Neural cell (in vitro differentiated cells): ENCODE data around the gene PDCD7. TPM values are rescaled to one million over a fixed set of nuclear protein-coding genes. Genes with fewer than 3 reads are reported as not detected.

Experiments used
- H2AFZ ChIP-seq: fragments of 200-600, 300-800 bp; sonication (generic), shearing (Covaris generic); 2 replicates; pipeline ENCODE4 v1.6.0; 2014; ENCODE audit warnings: low read depth, mild to moderate bottlenecking, antibody characterized with exemption, low read length, moderate library complexity
- H3F3A ChIP-seq: fragments of 200-600 bp; shearing (Covaris generic); 2 replicates; pipeline ENCODE4 v1.6.1; 2016; ENCODE audit warnings: mild to moderate bottlenecking, moderate library complexity, mixed read lengths, antibody characterized with exemption, low read length; ENCODE audit not compliant: insufficient read depth, poor library complexity, severe bottlenecking
- H3K27ac ChIP-seq: fragments of 200-600, 300-800 bp; sonication (generic), shearing (Covaris generic); 2 replicates; pipeline ENCODE4 v1.5.1; 2014; ENCODE audit warnings: mild to moderate bottlenecking, low read length, moderate library complexity
- H3K27me3 ChIP-seq: fragments of 300-800, 200-600 bp; sonication (generic), shearing (Covaris generic); 2 replicates; pipeline ENCODE4 v1.6.0; 2014; ENCODE audit warnings: mild to moderate bottlenecking, low read depth, low read length, moderate library complexity; ENCODE audit not compliant: insufficient read depth
- H3K36me3 ChIP-seq: fragments of 300-800, 200-600 bp; sonication (generic), shearing (Covaris generic); 2 replicates; pipeline ENCODE4 v1.5.1; 2014; ENCODE audit warnings: mild to moderate bottlenecking, antibody characterized with exemption, low read length, moderate library complexity; ENCODE audit not compliant: insufficient read depth
- H3K4me2 ChIP-seq: fragments of 300-800, 200-600 bp; sonication (generic), shearing (Covaris generic); 2 replicates; pipeline ENCODE4 v1.6.0; 2014; ENCODE audit warnings: mild to moderate bottlenecking, low read length
- H3K4me3 ChIP-seq: fragments of 300-800, 200-600 bp; sonication (generic), shearing (Covaris generic); 2 replicates; pipeline ENCODE4 v1.5.1; 2014; ENCODE audit warnings: mild to moderate bottlenecking, low read length, moderate library complexity
- H3K79me2 ChIP-seq: fragments of 200-600 bp; shearing (Covaris generic); replicated peaks from 2 replicates; pipeline ENCODE4 v1.6.0; 2014; ENCODE audit warnings: mild to moderate bottlenecking, low read length, moderate library complexity; ENCODE audit not compliant: insufficient read depth
- H3K9ac ChIP-seq: fragments of 300-800, 200-600 bp; sonication (generic), shearing (Covaris generic); 2 replicates; pipeline ENCODE4 v1.6.1; 2016; ENCODE audit warnings: mild to moderate bottlenecking, low read length, mixed read lengths
- H3K9me2 ChIP-seq: fragments of 200-600 bp; shearing (Covaris generic); 2 replicates; pipeline ENCODE4 v1.6.1; 2016; ENCODE audit warnings: mild to moderate bottlenecking, low read length, mixed read lengths; ENCODE audit not compliant: insufficient read depth
- H3K9me3 ChIP-seq: fragments of 200-600, 300-800 bp; sonication (generic), shearing (Covaris generic); 2 replicates; pipeline ENCODE4 v1.6.1; 2016; ENCODE audit warnings: mild to moderate bottlenecking, mixed run types, low read length, moderate library complexity, mixed read lengths
- H4K20me1 ChIP-seq: fragments of 200-600 bp; shearing (Covaris generic); 2 replicates; pipeline ENCODE4 v1.6.1; 2016; ENCODE audit warnings: mild to moderate bottlenecking, mixed run types; ENCODE audit not compliant: insufficient read depth
- CTCF ChIP-seq: fragments of 450-650 bp; IDR thresholded peaks from 2 replicates; pipeline ENCODE4 v1.5.1; 2014; ENCODE audit warnings: antibody characterized with exemption, mild to moderate bottlenecking, moderate library complexity; ENCODE audit not compliant: poor library complexity, severe bottlenecking
- EP300 ChIP-seq: fragments of 450-650 bp; conservative IDR thresholded peaks from 2 replicates; pipeline ENCODE4 v1.6.1; 2014; ENCODE audit warnings: antibody characterized with exemption, mild to moderate bottlenecking, moderate library complexity; ENCODE audit not compliant: poor library complexity, severe bottlenecking
- EZH2 ChIP-seq: fragments of 200-600, 300-800 bp; shearing (Covaris generic), sonication (generic); IDR thresholded peaks from 2 replicates; pipeline ENCODE4 v1.6.1; 2014; ENCODE audit warnings: antibody characterized with exemption, low read length, borderline replicate concordance, mild to moderate bottlenecking; ENCODE audit not compliant: insufficient read depth, poor library complexity, severe bottlenecking
- MXI1 ChIP-seq: fragments of 450-650 bp; conservative IDR thresholded peaks from 2 replicates; pipeline ENCODE4 v1.6.1; 2014; ENCODE audit warnings: antibody characterized with exemption, mild to moderate bottlenecking; ENCODE audit not compliant: poor library complexity, severe bottlenecking
- POLR2AphosphoS5 ChIP-seq: IDR thresholded peaks from 2 replicates; pipeline ENCODE4 v1.6.1; 2012
- RAD21 ChIP-seq: fragments of 450-650 bp; conservative IDR thresholded peaks from 2 replicates; pipeline ENCODE4 v1.6.1; 2014; ENCODE audit warnings: antibody characterized with exemption, mild to moderate bottlenecking, moderate library complexity
- REST ChIP-seq: IDR thresholded peaks from 2 replicates; pipeline ENCODE4 v1.6.1; 2012; ENCODE audit warnings: borderline replicate concordance
- SMC3 ChIP-seq: fragments of 450-650 bp; conservative IDR thresholded peaks from 2 replicates; pipeline ENCODE4 v1.6.1; 2014; ENCODE audit warnings: antibody characterized with exemption, mild to moderate bottlenecking, moderate library complexity; ENCODE audit not compliant: poor library complexity
- TAF1 ChIP-seq: IDR thresholded peaks from 2 replicates; pipeline ENCODE4 v1.6.1; 2012; ENCODE audit warnings: low read depth
- polyA plus RNA-seq: library from polyadenylated mRNA; depleted of rRNA; stranded (reverse); fragments of >200 nt; gene quantifications from 2 replicates; pipeline ENCODE4 v1.2.3, GENCODE V29; 2014

Gene PDCD7
- polyA plus RNA-seq, 1 donor from 2014 or later = 46.8 TPM

GRCh38 chr15:65072617-65073016, 61.0 kb downstream of the PDCD7 start (continued):
- TF ChIP-seq CTCF (no peak), EP300 (no peak)

- Histone ChIP-seq H3K4me3 (no peak overlapping the region), H3K9ac (no peak overlapping the region), H4K20me1 (no peaks in the 10 kb centered on the region), H3K79me2 (no peaks in the 10 kb centered on the region), H3K27ac (no peak overlapping the region), H3K9me3 (no peaks in the 10 kb centered on the region), H2AFZ (no peak overlapping the region), H3K4me2 (no peak overlapping the region), H3K27me3 (peaks cover 15% of the 10 kb centered on the region), H3K36me3 (no peaks in the 10 kb centered on the region), H3K9me2 (no peaks in the 10 kb centered on the region), H3F3A (no peaks in the 10 kb centered on the region)
- no peak for TF ChIP-seq EZH2
- no peak for TF ChIP-seq SMC3
- no peak for TF ChIP-seq TAF1
- TF ChIP-seq MXI1 = no peak
- TF ChIP-seq RAD21 = no peak
- no peak for TF ChIP-seq POLR2AphosphoS5
- TF ChIP-seq REST = no peak
- no peak for TF ChIP-seq CTCF
- no peak for TF ChIP-seq EP300
Observed at GRCh38 chr15:65072027-65072426, 61.6 kb downstream of the PDCD7 start.

GRCh38 chr15:65071381-65071811, 62.2 kb downstream of the PDCD7 start:
- Histone ChIP-seq H3K27me3 (peaks cover 22% of the 10 kb centered on the region), H3K9ac (no peak overlapping the region), H4K20me1 (no peaks in the 10 kb centered on the region), H3K4me2 (no peak overlapping the region), H3K79me2 (no peaks in the 10 kb centered on the region), H2AFZ (no peak overlapping the region), H3K36me3 (no peaks in the 10 kb centered on the region), H3K9me2 (no peaks in the 10 kb centered on the region), H3F3A (no peaks in the 10 kb centered on the region), H3K4me3 (no peak overlapping the region), H3K27ac (no peak overlapping the region), H3K9me3 (no peaks in the 10 kb centered on the region)
- TF ChIP-seq EP300 (no peak), EZH2 (no peak), MXI1 (no peak), TAF1 (no peak), POLR2AphosphoS5 (no peak), SMC3 (no peak), RAD21 (no peak), CTCF (no peak)
